HG03442 (cell line): ENCODE results near the gene LY86.

ENCODE experiments used
- ATAC-seq: cut with Tn5 transposase; IDR thresholded peaks from one replicate; pipeline ENCODE4 v1.9.1; 2021; ENCODE audit warnings: mild to moderate bottlenecking, moderate library complexity; ENCODE audit not compliant: unreplicated experiment

Gene LY86

GRCh38 chr6:6569811-6570164 is 18.7 kb upstream of the LY86 start:
- ATAC-seq: no peak

GRCh38 chr6:6570929-6571671 is 17.4 kb upstream of the LY86 start:
- ATAC-seq: no peak

GRCh38 chr6:6575143-6575542 is 13.4 kb upstream of the LY86 start:
- no peak for ATAC-seq

- no peak for ATAC-seq
Measured at GRCh38 chr6:6577735-6578134, 10.8 kb upstream of the LY86 start.

- no peak for ATAC-seq
Measured at GRCh38 chr6:6579281-6579680, 9.2 kb upstream of the LY86 start.

- ATAC-seq: no peak
Measured at GRCh38 chr6:6580225-6580856, 8.2 kb upstream of the LY86 start.

- no peak for ATAC-seq
Measured at GRCh38 chr6:6581054-6581453, 7.5 kb upstream of the LY86 start.

- no peak for ATAC-seq
Measured at GRCh38 chr6:6582131-6582530, 6.4 kb upstream of the LY86 start.

- no peak for ATAC-seq
Measured at GRCh38 chr6:6583836-6584235, 4.7 kb upstream of the LY86 start.

GRCh38 chr6:6584310-6585002 is 4.1 kb upstream of the LY86 start:
- peak; percentile 26 for ATAC-seq

- ATAC-seq: no peak
Measured at GRCh38 chr6:6585003-6585311, 3.6 kb upstream of the LY86 start.

- no peak for ATAC-seq
Measured at GRCh38 chr6:6586167-6586566, 2.4 kb upstream of the LY86 start.

GRCh38 chr6:6586671-6587526 is 1.6 kb upstream of the LY86 start:
- peak; percentile 37 for ATAC-seq

GRCh38 chr6:6587696-6588063 is 840 bp upstream of the LY86 start:
- ATAC-seq: no peak

- ATAC-seq: no peak
Measured at GRCh38 chr6:6588924-6589709, 597 bp downstream of the LY86 start.

GRCh38 chr6:6590530-6590929 is 2.0 kb downstream of the LY86 start:
- no peak for ATAC-seq

- peak; percentile 25 for ATAC-seq
Measured at GRCh38 chr6:6591778-6592465, 3.4 kb downstream of the LY86 start.

GRCh38 chr6:6592826-6593475 is 4.4 kb downstream of the LY86 start:
- ATAC-seq: no peak

- no peak for ATAC-seq
Measured at GRCh38 chr6:6593867-6594468, 5.4 kb downstream of the LY86 start.
